MM.1S (cell line): ENCODE measurements around the gene RASGRP1.

Source experiments
- DNase-seq: peaks from one replicate; pipeline ENCODE4 v3.0.0-alpha.2; 2015
- H2AFZ ChIP-seq: fragments of 300-600 bp; sonication (generic); 2 replicates; pipeline ENCODE4 v1.6.0; 2016; ENCODE audit warnings: antibody characterized with exemption, low read length
- H3F3A ChIP-seq: fragments of 300-600 bp; sonication (generic); 2 replicates; pipeline ENCODE4 v1.6.1; 2016; ENCODE audit warnings: mild to moderate bottlenecking, antibody characterized with exemption, low read length, moderate library complexity, mixed read lengths; ENCODE audit not compliant: insufficient read depth
- H3K27ac ChIP-seq: fragments of 300-600 bp; sonication (generic); 2 replicates; pipeline ENCODE4 v1.5.1; 2016; ENCODE audit warnings: mild to moderate bottlenecking, low read length
- H3K27me3 ChIP-seq: fragments of 300-600 bp; sonication (generic); replicated peaks from 2 replicates; pipeline ENCODE4 v1.6.0; 2016; ENCODE audit warnings: low read length; ENCODE audit not compliant: insufficient read depth
- H3K36me3 ChIP-seq: fragments of 300-600 bp; sonication (generic); replicated peaks from 2 replicates; pipeline ENCODE4 v1.6.1; 2016; ENCODE audit warnings: mild to moderate bottlenecking, low read length, mixed read lengths; ENCODE audit not compliant: insufficient read depth
- H3K4me1 ChIP-seq: fragments of 300-600 bp; sonication (generic); 2 replicates; pipeline ENCODE4 v1.6.1; 2016; ENCODE audit warnings: low read length, mixed read lengths
- H3K4me2 ChIP-seq: fragments of 300-600 bp; sonication (generic); 2 replicates; pipeline ENCODE4 v1.6.0; 2016; ENCODE audit warnings: low read depth, low read length
- H3K4me3 ChIP-seq: fragments of 300-600 bp; sonication (generic); 2 replicates; pipeline ENCODE4 v1.5.1; 2016; ENCODE audit warnings: low read length, mixed read lengths
- H3K79me2 ChIP-seq: fragments of 300-600 bp; sonication (generic); 2 replicates; pipeline ENCODE4 v1.6.1; 2016; ENCODE audit warnings: mixed run types, low read length, mixed read lengths
- H3K9ac ChIP-seq: fragments of 300-600 bp; sonication (generic); 2 replicates; pipeline ENCODE4 v1.6.1; 2016; ENCODE audit warnings: low read length, mixed read lengths
- H3K9me2 ChIP-seq: fragments of 300-600 bp; sonication (generic); replicated peaks from 2 replicates; pipeline ENCODE4 v1.6.1; 2016; ENCODE audit warnings: mild to moderate bottlenecking, low read length, mixed read lengths; ENCODE audit not compliant: insufficient read depth
- H3K9me3 ChIP-seq: fragments of 300-600 bp; sonication (generic); replicated peaks from 2 replicates; pipeline ENCODE4 v1.6.1; 2016; ENCODE audit warnings: mild to moderate bottlenecking, low read length, mixed read lengths; ENCODE audit not compliant: insufficient read depth
- H4K20me1 ChIP-seq: fragments of 300-600 bp; sonication (generic); 2 replicates; pipeline ENCODE4 v1.6.1; 2016; ENCODE audit warnings: mild to moderate bottlenecking, low read length, moderate library complexity, mixed read lengths; ENCODE audit not compliant: insufficient read depth
- CTCF ChIP-seq: fragments of 300-600 bp; sonication (generic); IDR thresholded peaks from 2 replicates; pipeline ENCODE4 v1.5.1; 2016; ENCODE audit warnings: antibody characterized with exemption, low read length, mixed read lengths
- EZH2 ChIP-seq: fragments of 300-600 bp; sonication (generic); optimal IDR thresholded peaks from 2 replicates; pipeline ENCODE3; 2017; ENCODE audit warnings: low read depth, mild to moderate bottlenecking, antibody characterized with exemption, low read length, mixed read lengths
- EZH2phosphoT487 ChIP-seq: fragments of 300-600 bp; sonication (generic); IDR thresholded peaks from 2 replicates; pipeline ENCODE4 v1.6.1; 2018; ENCODE audit warnings: antibody characterized with exemption, low read length

The RASGRP1 gene

GRCh38 chr15:38487378-38487777, 77.2 kb downstream of the RASGRP1 start:
- no peak for TF ChIP-seq EZH2
- no peak for TF ChIP-seq EZH2phosphoT487
- no peak for TF ChIP-seq CTCF
- no peak overlapping the region for H2AFZ ChIP-seq

GRCh38 chr15:38486936-38487335, 77.7 kb downstream of the RASGRP1 start:
- Histone ChIP-seq H3K27ac (no peak overlapping the region), H3F3A (no peaks in the 10 kb centered on the region), H4K20me1 (no peaks in the 10 kb centered on the region), H3K27me3 (no peaks in the 10 kb centered on the region), H3K9me3 (no peaks in the 10 kb centered on the region), H3K9me2 (no peaks in the 10 kb centered on the region), H2AFZ (no peak overlapping the region), H3K9ac (no peak overlapping the region), H3K4me1 (no peaks in the 10 kb centered on the region), H3K79me2 (no peaks in the 10 kb centered on the region), H3K4me3 (no peak overlapping the region), H3K36me3 (no peaks in the 10 kb centered on the region), H3K4me2 (no peak overlapping the region)
- no peak for TF ChIP-seq EZH2phosphoT487
- TF ChIP-seq CTCF: no peak
- no peak for TF ChIP-seq EZH2
- no peak for DNase-seq

More at GRCh38 chr15:38487378-38487777, 77.2 kb downstream of the RASGRP1 start:
- no peaks in the 10 kb centered on the region for H3K9me2 ChIP-seq
- H3K4me1 ChIP-seq: no peaks in the 10 kb centered on the region
- H3K4me3 ChIP-seq: no peak overlapping the region
- H4K20me1 ChIP-seq: no peaks in the 10 kb centered on the region
- DNase-seq: no peak
- no peaks in the 10 kb centered on the region for H3K9me3 ChIP-seq
- H3K4me2 ChIP-seq: no peak overlapping the region
- no peak overlapping the region for H3K9ac ChIP-seq
- no peaks in the 10 kb centered on the region for H3F3A ChIP-seq
- H3K79me2 ChIP-seq: no peaks in the 10 kb centered on the region
- no peaks in the 10 kb centered on the region for H3K27me3 ChIP-seq
- H3K27ac ChIP-seq: no peak overlapping the region
- no peaks in the 10 kb centered on the region for H3K36me3 ChIP-seq

GRCh38 chr15:38482572-38482971, 82.0 kb downstream of the RASGRP1 start:
- no peak overlapping the region for H2AFZ ChIP-seq
- no peak overlapping the region for H3K4me3 ChIP-seq
- H3K9me2 ChIP-seq: no peaks in the 10 kb centered on the region
- no peak overlapping the region for H3K4me2 ChIP-seq
- H3K9ac ChIP-seq: no peak overlapping the region
- DNase-seq: no peak
- H4K20me1 ChIP-seq: no peaks in the 10 kb centered on the region
- 0 out of 2 replicates have a peak, but pooled peaks cover 5% of the 10 kb centered on the region for H3K36me3 ChIP-seq
- H3K4me1 ChIP-seq: no peaks in the 10 kb centered on the region
- no peak for TF ChIP-seq EZH2phosphoT487
- no peak for TF ChIP-seq CTCF
- TF ChIP-seq EZH2: no peak
- no peak overlapping the region for H3K27ac ChIP-seq
- no peaks in the 10 kb centered on the region for H3K27me3 ChIP-seq
- H3K9me3 ChIP-seq: no peaks in the 10 kb centered on the region
- H3F3A ChIP-seq: no peaks in the 10 kb centered on the region
- no peaks in the 10 kb centered on the region for H3K79me2 ChIP-seq
